Mucosa of stomach (tissue), 1 donor: ENCODE results near the gene MACROD1.

Experiments
- H3K27me3 ChIP-seq: one replicate; pipeline ENCODE4 v1.7.0; 2013; ENCODE audit warnings: mild to moderate bottlenecking, low read length; ENCODE audit not compliant: control insufficient read depth, insufficient read depth
- H3K36me3 ChIP-seq: one replicate; pipeline ENCODE4 v1.7.0; 2013; ENCODE audit warnings: low read length; ENCODE audit not compliant: control insufficient read depth, insufficient read depth
- H3K4me1 ChIP-seq: one replicate; pipeline ENCODE4 v1.7.0; 2013; ENCODE audit warnings: mild to moderate bottlenecking, low read length; ENCODE audit not compliant: control insufficient read depth, insufficient read depth
- H3K4me3 ChIP-seq: one replicate; pipeline ENCODE4 v1.7.0; 2013; ENCODE audit warnings: low read length
- H3K9ac ChIP-seq: one replicate; pipeline ENCODE4 v1.7.0; 2013; ENCODE audit warnings: mild to moderate bottlenecking, low read length, moderate library complexity
- H3K9me3 ChIP-seq: one replicate; pipeline ENCODE4 v1.7.0; 2013; ENCODE audit warnings: mild to moderate bottlenecking, low read length, moderate library complexity; ENCODE audit not compliant: control insufficient read depth
- donor health status: Pancreatic carcinoma.

The MACROD1 gene

DNA sequence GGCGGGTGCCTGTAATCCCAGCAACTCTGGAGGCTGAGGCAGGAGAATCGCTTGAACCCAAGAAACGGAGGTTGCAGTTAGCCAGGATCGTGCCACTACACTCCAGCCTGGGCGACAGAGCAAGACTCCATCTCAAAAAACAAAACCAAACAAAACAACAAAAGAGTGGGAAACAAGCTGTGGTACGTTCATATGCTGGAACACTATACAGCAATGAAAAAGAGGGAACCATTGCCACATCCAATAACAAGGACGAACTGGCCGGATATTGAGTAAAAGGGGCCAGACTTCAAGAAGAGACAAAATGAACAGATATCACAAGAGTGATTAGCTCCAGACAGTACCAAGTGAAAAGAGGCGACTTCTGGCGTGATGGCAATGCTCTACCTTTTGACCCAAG, 4.9 kb downstream of the MACROD1 start:
- Histone ChIP-seq H3K27me3 (no peaks in the 10 kb centered on the region), H3K4me3 (no peak overlapping the region), H3K4me1 (peaks cover 11% of the 10 kb centered on the region), H3K9ac (no peak overlapping the region), H3K9me3 (no peaks in the 10 kb centered on the region), H3K36me3 (no peaks in the 10 kb centered on the region)

DNA sequence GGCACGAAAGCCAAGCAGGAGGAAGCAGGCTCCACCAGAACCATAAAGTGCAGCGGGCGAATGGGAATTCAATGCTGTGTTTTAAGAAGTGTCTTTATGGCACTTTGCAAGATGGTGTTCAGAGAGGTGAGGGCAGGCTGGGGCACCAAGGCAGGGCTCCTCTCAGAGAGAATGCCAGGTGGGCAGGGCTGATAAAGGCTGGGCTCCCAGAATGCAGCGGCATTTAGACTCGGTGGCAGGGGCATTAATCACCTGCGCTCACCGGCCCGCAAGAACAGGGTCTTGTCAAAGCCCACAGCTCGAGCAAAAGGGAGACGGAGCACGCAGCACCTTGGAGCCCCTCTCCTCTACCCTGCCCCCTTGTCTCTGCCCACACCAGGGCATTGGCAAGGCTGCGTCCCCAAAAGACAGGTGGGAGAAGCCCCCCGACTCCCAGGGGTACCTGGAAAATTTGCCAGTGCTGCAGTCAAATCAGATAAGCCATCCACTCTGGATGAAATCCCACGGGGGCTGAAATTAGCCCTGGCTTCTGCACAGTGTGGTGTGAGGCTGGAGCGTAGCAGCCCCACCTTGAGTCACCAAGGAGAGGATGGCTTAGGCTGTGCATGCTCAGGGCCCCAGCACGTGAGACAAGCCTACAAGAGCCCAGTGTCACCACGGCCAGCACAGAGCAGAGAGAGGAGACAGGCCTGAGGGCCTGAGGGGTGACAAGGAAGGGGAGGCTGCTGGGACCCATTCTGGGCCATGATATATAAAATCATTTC, 8.1 kb downstream of the MACROD1 start:
- H3K9ac ChIP-seq: no peak overlapping the region

DNA sequence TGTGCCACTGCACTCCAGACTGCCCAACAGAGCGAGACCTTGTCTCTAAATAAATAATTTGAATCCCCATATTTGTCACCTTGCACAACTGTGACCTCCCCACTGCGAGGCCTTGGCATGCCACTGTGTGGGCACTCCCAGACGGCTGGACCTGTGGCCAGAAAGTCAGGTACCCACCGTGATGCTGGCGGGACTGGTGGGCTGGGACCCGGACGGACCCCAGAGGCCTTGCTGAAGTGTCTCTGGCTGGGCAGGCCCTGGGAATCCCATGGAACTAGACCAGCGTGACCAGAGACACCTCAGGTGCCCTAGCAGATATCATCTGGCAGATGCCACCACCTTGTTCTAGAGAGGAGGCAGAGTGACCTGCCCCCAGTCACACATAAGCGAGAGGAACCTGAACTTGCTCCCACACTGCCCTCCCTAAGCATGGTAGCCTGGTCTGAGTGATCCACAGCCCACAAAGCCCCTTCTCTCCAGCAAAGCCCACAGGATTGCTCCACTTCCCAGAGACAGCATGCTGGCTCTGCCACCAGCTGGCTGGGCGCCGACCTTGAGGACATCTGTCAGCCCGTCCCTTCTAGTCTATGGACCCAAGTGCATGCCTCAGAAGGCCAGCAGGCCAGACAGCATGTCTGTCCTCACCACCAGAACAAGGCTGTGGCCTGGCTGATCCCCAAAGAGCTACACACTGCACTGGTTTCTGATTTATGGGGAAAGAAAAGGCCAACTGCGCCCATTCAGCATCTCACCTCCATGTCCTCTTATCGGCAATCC, 9.5 kb downstream of the MACROD1 start:
- H3K4me3 ChIP-seq: no peak overlapping the region
- H3K36me3 ChIP-seq: no peaks in the 10 kb centered on the region
- H3K4me1 ChIP-seq: peaks cover 8% of the 10 kb centered on the region
- H3K9me3 ChIP-seq: no peaks in the 10 kb centered on the region
- H3K9ac ChIP-seq: no peak overlapping the region
- H3K27me3 ChIP-seq: no peaks in the 10 kb centered on the region

More for the DNA sequence above, 8.1 kb downstream of the MACROD1 start:
- Histone ChIP-seq H3K36me3 (no peaks in the 10 kb centered on the region), H3K27me3 (no peaks in the 10 kb centered on the region), H3K4me3 (no peak overlapping the region), H3K4me1 (peaks cover 5% of the 10 kb centered on the region), H3K9me3 (no peaks in the 10 kb centered on the region)

DNA sequence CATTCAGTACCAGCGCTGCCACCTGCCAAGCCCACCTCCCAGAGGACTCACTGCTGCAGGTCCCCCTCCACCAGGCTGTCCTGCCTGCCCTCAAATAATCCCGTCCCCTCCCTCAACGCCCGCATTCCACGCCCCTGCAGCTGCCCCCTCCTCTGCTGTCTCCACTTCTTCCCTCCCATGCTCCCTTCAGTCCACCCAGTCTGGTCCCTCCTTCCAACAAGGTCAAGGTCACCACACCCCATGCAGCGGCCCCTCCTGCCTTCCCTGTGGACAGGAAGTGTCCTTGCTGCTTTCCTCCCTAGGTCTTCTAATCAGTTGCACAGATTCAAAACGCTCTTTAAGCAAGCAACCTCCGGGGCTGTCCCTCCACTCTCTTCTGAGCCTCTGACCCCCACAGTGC, 12.1 kb downstream of the MACROD1 start:
- no peak overlapping the region for H3K9ac ChIP-seq
- no peaks in the 10 kb centered on the region for H3K9me3 ChIP-seq
- H3K36me3 ChIP-seq: no peaks in the 10 kb centered on the region
- peaks cover 10% of the 10 kb centered on the region for H3K4me1 ChIP-seq
- H3K4me3 ChIP-seq: no peak overlapping the region
- no peaks in the 10 kb centered on the region for H3K27me3 ChIP-seq

DNA sequence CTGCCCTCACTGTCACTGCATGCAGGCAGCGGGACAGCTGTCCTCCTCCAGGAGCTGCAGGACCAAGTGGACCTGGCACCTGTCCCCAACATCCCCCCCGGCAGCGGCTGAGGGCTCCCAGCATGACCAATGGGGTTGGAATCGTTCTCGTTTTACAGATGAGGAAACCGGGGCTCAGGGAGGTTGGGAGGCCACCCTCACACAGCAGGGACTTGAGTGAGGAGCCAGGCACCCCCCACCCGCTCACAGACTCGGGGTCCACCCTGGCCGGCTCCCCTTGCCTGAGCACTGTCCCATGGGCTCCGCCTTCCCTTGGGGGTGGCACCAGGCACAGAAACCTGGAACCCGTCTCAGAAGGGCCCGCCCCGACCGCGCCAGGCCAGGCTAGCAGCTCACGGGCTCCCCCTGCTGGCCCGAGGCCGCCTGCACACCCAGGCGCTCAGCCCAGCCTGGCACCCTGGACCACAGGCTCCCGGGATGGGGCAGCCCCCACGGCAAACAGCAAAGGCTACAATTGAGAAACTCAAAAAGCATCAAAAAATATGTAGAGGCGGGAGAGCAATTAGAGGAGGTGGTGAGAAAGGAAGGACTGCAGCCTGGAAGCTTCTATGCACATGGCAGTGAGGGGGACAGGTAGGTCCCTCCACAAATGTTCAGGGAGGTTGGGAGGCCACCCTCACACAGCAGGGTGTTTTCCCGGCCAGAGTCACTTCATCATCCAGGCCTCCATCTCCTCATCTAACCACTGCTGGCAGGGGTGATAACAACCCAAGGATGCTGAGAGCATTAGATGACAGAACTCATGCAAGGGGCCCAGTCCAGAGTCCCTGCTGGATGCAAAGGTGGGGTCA, 12.8 kb downstream of the MACROD1 start:
- H3K9ac ChIP-seq: no peak overlapping the region

DNA sequence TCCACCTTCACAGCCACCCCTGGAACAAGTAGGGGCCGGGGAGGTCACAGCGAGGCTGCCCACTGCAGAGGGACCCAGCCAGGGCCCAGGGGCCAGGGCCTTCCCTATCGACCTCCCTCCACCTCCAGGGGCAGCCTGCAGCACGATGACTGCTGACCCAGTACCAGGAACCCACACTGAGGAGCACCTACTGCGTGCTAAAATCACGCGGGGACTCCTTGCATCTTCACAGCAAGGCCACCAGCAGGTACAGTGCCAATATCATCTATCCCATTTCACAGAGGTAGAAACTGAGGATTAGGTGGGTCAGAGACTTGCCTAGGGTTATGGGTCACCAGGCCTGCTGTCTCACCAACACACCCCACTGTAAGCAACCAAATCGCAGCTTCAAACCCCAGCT, 14.6 kb downstream of the MACROD1 start:
- H3K36me3 ChIP-seq: no peaks in the 10 kb centered on the region
- no peak overlapping the region for H3K9ac ChIP-seq
- peaks cover 19% of the 10 kb centered on the region for H3K4me1 ChIP-seq
- H3K9me3 ChIP-seq: no peaks in the 10 kb centered on the region
- no peak overlapping the region for H3K4me3 ChIP-seq
- H3K27me3 ChIP-seq: no peaks in the 10 kb centered on the region

More for the DNA sequence above, 12.8 kb downstream of the MACROD1 start:
- Histone ChIP-seq H3K9me3 (no peaks in the 10 kb centered on the region), H3K4me1 (peaks cover 18% of the 10 kb centered on the region), H3K4me3 (no peak overlapping the region), H3K27me3 (no peaks in the 10 kb centered on the region), H3K36me3 (no peaks in the 10 kb centered on the region)

DNA sequence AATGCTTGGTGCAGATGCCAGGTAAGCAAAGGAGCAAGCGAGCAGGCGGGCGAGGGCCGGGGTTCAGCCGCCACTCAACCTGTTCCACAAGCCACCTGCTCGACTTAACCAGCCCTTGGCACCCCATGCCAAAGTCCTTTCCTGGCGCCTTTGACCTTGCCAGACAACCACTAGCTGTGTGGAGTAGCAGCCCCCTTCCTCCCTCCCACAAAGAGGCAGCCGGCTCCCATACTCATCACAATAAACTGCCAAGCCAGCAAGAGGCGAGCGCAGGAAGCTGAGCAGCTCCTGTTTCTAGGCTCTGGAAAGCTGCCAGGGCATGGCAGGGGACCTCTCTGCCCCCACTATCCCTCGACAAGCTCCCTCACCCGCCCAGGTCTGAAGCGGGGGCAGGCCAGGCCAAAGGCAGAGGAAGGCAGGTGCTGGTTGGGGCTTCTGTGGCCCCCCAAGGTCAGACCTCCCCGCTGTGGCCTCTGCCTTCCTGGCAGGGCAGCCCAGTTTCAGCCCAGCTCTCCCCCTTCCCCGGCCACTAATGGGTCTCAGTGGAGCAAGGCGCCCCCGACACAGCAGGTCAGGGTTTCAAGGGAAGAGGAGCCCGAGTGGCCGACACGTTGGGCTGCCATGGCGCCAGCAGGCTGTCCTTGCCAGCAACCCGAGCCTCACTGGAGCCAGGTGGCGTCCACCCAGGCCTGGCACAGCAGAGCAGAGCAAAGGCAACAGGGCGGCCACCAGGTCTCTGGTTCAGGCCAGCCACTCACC, 15.3 kb downstream of the MACROD1 start:
- no peak overlapping the region for H3K4me3 ChIP-seq
- no peaks in the 10 kb centered on the region for H3K27me3 ChIP-seq
- no peaks in the 10 kb centered on the region for H3K36me3 ChIP-seq
- no peak overlapping the region for H3K9ac ChIP-seq
- peaks cover 19% of the 10 kb centered on the region for H3K4me1 ChIP-seq
- no peaks in the 10 kb centered on the region for H3K9me3 ChIP-seq

DNA sequence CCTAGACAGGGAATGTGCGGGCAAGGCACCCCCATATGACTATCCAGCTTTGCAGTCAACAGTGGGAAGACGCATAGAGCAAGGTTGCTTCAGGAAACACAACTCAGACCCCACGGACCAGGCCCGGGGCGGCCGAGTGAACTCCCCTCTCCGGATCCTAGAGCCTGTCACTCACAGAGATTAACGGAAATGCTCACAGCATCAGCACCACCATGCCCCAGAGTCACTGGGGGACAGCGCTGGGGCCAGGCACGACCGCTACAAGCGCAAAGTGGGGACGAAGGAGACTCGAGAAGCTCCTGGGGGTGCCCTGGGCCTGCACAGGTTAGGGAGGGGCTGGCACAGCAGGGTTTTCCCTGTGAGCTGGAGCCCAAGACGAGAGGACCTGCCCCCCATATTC, 15.9 kb downstream of the MACROD1 start:
- Histone ChIP-seq H3K9me3 (no peaks in the 10 kb centered on the region), H3K9ac (no peak overlapping the region), H3K4me1 (peaks cover 19% of the 10 kb centered on the region), H3K36me3 (no peaks in the 10 kb centered on the region), H3K4me3 (no peak overlapping the region), H3K27me3 (no peaks in the 10 kb centered on the region)

DNA sequence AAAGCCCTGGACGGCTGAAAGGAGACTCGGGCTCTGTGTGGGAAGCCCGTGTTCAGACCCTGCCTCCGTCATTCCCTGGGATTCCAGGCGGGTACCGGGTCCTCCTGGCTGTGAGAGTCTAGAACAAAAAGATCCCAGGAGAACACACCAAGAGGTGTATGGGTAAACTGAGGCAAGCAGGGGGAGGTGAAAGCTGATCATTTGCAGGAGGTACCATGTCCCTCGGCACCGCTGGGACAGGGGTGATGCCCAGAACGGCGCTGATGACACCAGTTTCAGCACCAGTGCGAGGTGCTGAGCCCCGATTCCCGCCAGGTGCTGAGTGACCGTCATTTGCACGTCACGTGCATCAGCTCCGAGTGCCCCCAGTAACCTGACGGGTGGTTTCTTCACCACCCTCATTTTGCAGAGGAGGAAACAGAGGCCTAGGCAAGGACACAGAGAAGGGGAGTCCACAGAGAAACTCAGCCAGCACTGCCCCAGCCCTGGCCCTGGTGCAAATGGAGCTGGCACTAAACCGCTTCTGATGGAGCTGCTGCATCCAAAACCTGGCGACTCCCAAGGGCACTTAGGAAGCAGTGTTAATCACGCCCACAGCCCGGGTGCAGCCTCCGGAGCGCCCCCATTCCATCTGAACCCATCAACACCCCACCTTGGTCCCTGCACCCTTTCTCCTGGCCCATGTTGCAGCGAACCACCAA, 16.8 kb downstream of the MACROD1 start:
- Histone ChIP-seq H3K4me3 (no peak overlapping the region), H3K9ac (no peak overlapping the region), H3K9me3 (no peaks in the 10 kb centered on the region), H3K36me3 (no peaks in the 10 kb centered on the region), H3K27me3 (no peaks in the 10 kb centered on the region), H3K4me1 (peaks cover 19% of the 10 kb centered on the region)

DNA sequence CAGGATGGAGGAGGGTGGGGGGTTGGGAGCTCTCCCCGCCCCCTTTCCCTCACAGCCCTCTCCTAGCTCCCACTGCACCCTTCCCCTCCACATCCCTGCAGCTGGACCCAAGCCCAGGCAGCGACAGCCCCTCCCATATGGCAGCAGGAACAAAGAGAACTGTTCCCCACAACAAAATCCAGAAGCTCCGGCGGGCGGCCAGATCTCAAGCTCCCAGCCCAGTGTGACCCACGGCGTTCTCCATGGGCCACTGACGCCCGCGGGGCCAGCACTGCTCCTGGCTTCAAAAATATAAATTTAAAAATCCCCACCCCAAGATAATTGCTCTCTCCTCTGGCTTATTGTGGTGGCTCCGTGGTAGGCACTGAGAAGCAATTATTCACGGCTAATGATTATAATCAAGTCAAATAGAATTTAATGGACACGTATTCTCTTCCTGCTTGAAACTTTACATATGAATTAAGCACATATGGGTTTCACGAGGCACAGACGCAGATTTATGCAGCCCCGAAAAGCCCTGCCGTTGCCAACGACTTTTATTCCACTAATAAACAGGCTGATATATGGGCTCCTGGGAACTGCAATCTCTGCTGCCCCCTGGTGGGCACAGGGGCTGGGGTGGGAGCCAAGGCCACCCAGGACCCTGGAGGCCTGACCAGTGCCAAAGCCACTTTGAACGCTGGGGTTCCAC, 17.5 kb downstream of the MACROD1 start:
- H3K4me3 ChIP-seq: no peak overlapping the region
- no peak overlapping the region for H3K9ac ChIP-seq
- no peaks in the 10 kb centered on the region for H3K27me3 ChIP-seq
- no peaks in the 10 kb centered on the region for H3K36me3 ChIP-seq
- peaks cover 19% of the 10 kb centered on the region for H3K4me1 ChIP-seq
- no peaks in the 10 kb centered on the region for H3K9me3 ChIP-seq
